A673 (cell line): ENCODE measurements around the gene UPP1.

Source experiments
- CTCF ChIP-seq: fragments of 300-800, 200-600 bp; sonication (generic); conservative IDR thresholded peaks from 2 replicates; pipeline ENCODE4 v1.5.1; 2017; ENCODE audit warnings: low read depth, mild to moderate bottlenecking, antibody characterized with exemption, low read length, moderate library complexity, mixed read lengths
- EZH2 ChIP-seq: fragments of 200-600 bp; sonication (generic); IDR thresholded peaks from 2 replicates; pipeline ENCODE4 v1.6.1; 2017; ENCODE audit warnings: borderline replicate concordance, low read depth, mild to moderate bottlenecking, mixed read lengths, antibody characterized with exemption, low read length; ENCODE audit not compliant: poor library complexity, severe bottlenecking

DNA sequence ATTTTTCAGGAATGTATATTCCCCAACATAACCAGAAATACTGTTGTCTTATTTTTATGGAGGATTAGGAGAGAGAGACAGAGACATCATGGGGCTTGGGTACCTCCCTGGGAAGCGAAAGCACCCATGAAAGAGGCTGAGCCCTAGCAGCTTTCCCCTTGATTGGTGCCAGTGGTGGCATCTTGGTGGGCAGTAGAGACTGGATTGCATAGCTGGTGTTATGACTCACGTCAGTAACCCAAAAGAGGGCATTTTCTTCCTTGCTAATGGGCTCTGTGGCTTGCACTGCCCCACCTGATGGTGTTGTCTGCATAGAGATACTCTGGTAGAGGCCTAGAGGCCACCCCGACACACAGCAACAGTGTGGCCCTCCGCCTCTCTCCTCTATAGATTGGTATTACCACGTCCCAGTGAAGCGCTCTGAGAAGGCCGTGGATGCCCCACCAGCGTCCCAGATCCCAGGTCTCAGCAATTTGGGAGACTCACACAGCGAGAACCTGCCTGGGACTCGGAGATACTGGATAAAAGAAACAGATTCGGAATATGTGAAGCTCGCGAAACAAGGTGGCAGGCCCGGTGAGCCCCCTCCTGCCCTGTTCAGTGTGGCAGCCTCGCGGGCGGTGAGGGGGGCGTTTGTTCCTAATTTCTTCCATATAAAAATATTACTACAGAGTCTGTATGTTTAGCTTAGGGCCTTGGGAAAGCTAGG lies 48.0 kb upstream of the UPP1 start:
- TF ChIP-seq CTCF: no peak
- no peak for TF ChIP-seq EZH2
